ENCODE data around the gene SMOC1.

DNA sequence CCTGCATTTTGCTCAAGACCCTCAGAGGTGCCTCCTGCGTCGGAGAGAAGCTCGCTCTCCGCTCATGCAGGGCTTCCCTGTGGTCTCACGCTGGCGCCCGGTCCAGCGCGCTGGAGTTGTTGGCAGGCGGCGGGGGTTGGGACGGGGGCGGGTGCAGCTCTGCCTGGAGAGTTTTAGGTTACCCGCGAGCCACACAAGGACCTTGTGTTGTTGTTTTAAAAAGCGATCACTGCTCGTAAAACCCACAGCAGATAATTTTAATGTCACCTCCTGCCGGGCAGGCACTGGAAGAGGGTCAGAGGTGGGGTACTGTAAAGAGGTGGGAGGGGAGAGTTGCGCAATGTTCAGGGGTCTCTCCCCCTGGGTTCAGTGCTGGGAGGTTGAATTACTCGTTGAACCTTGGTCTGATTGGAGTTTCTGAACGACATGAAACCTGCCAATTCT lies 850 bp downstream of the SMOC1 start:
- TF ChIP-seq CTCF (IDR thresholded peaks at IDR 0.05): no peak
- TF ChIP-seq POLR2AphosphoS5 (IDR thresholded peaks at IDR 0.05; ENCODE audit: low read depth, low read length): no peak

Data from Panc1 (cell line).